Right renal pelvis (tissue), 4 donors: ENCODE results near the gene PIWIL4. TPM values are rescaled to one million over a fixed set of nuclear protein-coding genes. Genes with fewer than 3 reads are reported as not detected.

Source experiments
- DNase-seq, 4 donors: peaks; one replicate each; pipeline ENCODE4 v3.0.0-alpha.2; 2013; ENCODE audit warnings: low read depth in 4 of 4, low spot score in 3 of 4, missing footprints in 1 of 4
- polyA plus RNA-seq, 4 donors: library from polyadenylated mRNA; unstranded; fragments of 120-200 nt; gene quantifications; one replicate each; pipeline ENCODE4 v1.2.1, GENCODE V29; 2013; ENCODE audit not compliant: insufficient read length in 4 of 4

PIWIL4 gene
- polyA plus RNA-seq: 1 to 10 TPM; 3.2 to 4.2 (median 3.5) TPM

GRCh38 chr11:94567181-94567670 lies at the start of gene PIWIL4:
PIWIL4 (plus strand) TSS chr11:94567368; CDS start chr11:94567519, 151 bp downstream.
- no peak for DNase-seq

- no peak for DNase-seq
Observed at GRCh38 chr11:94518300-94518699, 48.9 kb upstream of the PIWIL4 start.

GRCh38 chr11:94519478-94520084 lies 47.6 kb upstream of the PIWIL4 start:
- peak in 1 of 4 donors; percentile 23 for DNase-seq

GRCh38 chr11:94521684-94522083 lies 45.5 kb upstream of the PIWIL4 start:
- DNase-seq: no peak

GRCh38 chr11:94524341-94524740 lies 42.8 kb upstream of the PIWIL4 start:
- no peak for DNase-seq

- DNase-seq: peak in 3 of 4 donors; percentile 60 to 71 (median 65)
Observed at GRCh38 chr11:94525546-94526324, 41.4 kb upstream of the PIWIL4 start.

- no peak for DNase-seq
Observed at GRCh38 chr11:94526645-94527438, 40.3 kb upstream of the PIWIL4 start.

GRCh38 chr11:94528551-94528950 lies 38.6 kb upstream of the PIWIL4 start:
- DNase-seq: no peak

GRCh38 chr11:94532211-94532610 lies 35.0 kb upstream of the PIWIL4 start:
- DNase-seq: no peak

- no peak for DNase-seq
Observed at GRCh38 chr11:94533206-94533605, 34.0 kb upstream of the PIWIL4 start.

GRCh38 chr11:94533696-94534630 lies 33.2 kb upstream of the PIWIL4 start:
- DNase-seq: no peak

- no peak for DNase-seq
Observed at GRCh38 chr11:94536386-94536785, 30.8 kb upstream of the PIWIL4 start.

GRCh38 chr11:94537031-94537600 lies 30.1 kb upstream of the PIWIL4 start:
- DNase-seq: no peak

- no peak for DNase-seq
Observed at GRCh38 chr11:94539420-94539819, 27.7 kb upstream of the PIWIL4 start.

GRCh38 chr11:94543695-94544645 lies 23.2 kb upstream of the PIWIL4 start, which contains the start of gene FUT4:
FUT4 (plus strand) TSS chr11:94543921; CDS start chr11:94544134, 213 bp downstream.
- peak; percentile 60 to 74 (median 70) for DNase-seq

- no peak for DNase-seq
Observed at GRCh38 chr11:94544646-94545263, 22.4 kb upstream of the PIWIL4 start.

GRCh38 chr11:94545264-94546161 lies 21.7 kb upstream of the PIWIL4 start:
- no peak for DNase-seq
